Right cardiac atrium (tissue), 5 donors: ENCODE measurements around the gene FIGNL1. TPM values are rescaled to one million over a fixed set of nuclear protein-coding genes. Genes with fewer than 3 reads are reported as not detected.

Experiments
- ATAC-seq, 2 donors: fragments of 200-7000 bp; cut with Tn5 transposase; one replicate each; pipeline versions ENCODE4 v1.8.0 to v1.9.1; 2020; ENCODE audit warnings: moderate library complexity in 2 of 2, mild to moderate bottlenecking in 1 of 2
- DNase-seq, 3 donors: peaks; one replicate each; pipeline ENCODE4 v3.0.0-alpha.2; 2020
- H3K27ac ChIP-seq: one replicate; pipeline ENCODE4 v1.5.1; 2013; ENCODE audit warnings: mild to moderate bottlenecking, low read length, control low read depth, moderate library complexity
- H3K27me3 ChIP-seq: one replicate; pipeline ENCODE4 v1.6.1; 2013; ENCODE audit not compliant: control insufficient read depth, insufficient read depth
- H3K4me1 ChIP-seq: one replicate; pipeline ENCODE4 v1.6.1; 2013; ENCODE audit warnings: low read length; ENCODE audit not compliant: control insufficient read depth, insufficient read depth
- H3K4me3 ChIP-seq: one replicate; pipeline ENCODE4 v1.5.1; 2013; ENCODE audit warnings: low read length, control low read depth
- H3K9me3 ChIP-seq: one replicate; pipeline ENCODE4 v1.6.1; 2013; ENCODE audit warnings: low read length; ENCODE audit not compliant: control insufficient read depth
- WGBS: extraction: QIAGEN DNeasy Blood & Tissue Kit; methylation state at CpG from one replicate; pipeline ENCODE4 v1.1.7; 2013; 5-methylcytosine and 5-hydroxymethylcytosine counted together
- intact Hi-C, 4 donors: fragments of 100-400 bp; cut with DNase I; formaldehyde crosslinking; loops; one replicate each; pipeline versions ENCODE4 v1.11.0 to v1.14.0; 2022 to 2023
- polyA plus RNA-seq: library from polyadenylated mRNA; stranded (reverse); fragments of 200-250 nt; gene quantifications from one replicate; pipeline ENCODE4 v1.2.3, GENCODE V29; 2013
- total RNA-seq, 4 donors: library from RNA; stranded (reverse); fragmentation: NEBNext Ultra II Directional; extraction: Animal tissue kit (Norgen Biotek cat#: 25700); gene quantifications; one replicate each; pipeline ENCODE4 v1.2.1, GENCODE V29; 2021
- donor health status: healthy with polysubstance abuse.
- donor health status: DM: no; HTN: yes; CAD: no.
- donor health status: DM: no; HTN: no; CAD: no.
- donor health status: DM: no; HTN: yes; CAD: no; lungs with severe emphysema.
- donor health status: DM: yes; HTN: yes; CAD: no.

Gene FIGNL1
- total and polyA plus RNA-seq, 5 donors = 3.4 to 5.7 (median 4.6) TPM

GRCh38 chr7:50412973-50413372 lies 37.2 kb downstream of the FIGNL1 start:
- no peak for DNase-seq
- 65% methylated on average over 4 of the region's 4 CpGs for WGBS
- no peaks in the 10 kb centered on the region for H3K4me1 ChIP-seq
- intact Hi-C loops = loop anchor here in 1 of 4 donors (10.0 kb wide), 1 partner anchor 208 kb away; no protein-coding TSS in a partner anchor
- no peak for ATAC-seq
- no peak overlapping the region for H3K4me3 ChIP-seq
- no peaks in the 10 kb centered on the region for H3K9me3 ChIP-seq
- no peaks in the 10 kb centered on the region for H3K27me3 ChIP-seq
- no peak overlapping the region for H3K27ac ChIP-seq

- no peak overlapping the region for H3K27ac ChIP-seq
- H3K27me3 ChIP-seq = no peaks in the 10 kb centered on the region
- no peaks in the 10 kb centered on the region for H3K4me1 ChIP-seq
- ATAC-seq = no peak
- intact Hi-C loops = loop anchor here in 1 of 4 donors (10.0 kb wide), 1 partner anchor 207 kb away; no protein-coding TSS in a partner anchor
- 82% methylated on average over 6 of the region's 6 CpGs for WGBS
- no peak overlapping the region for H3K4me3 ChIP-seq
- no peaks in the 10 kb centered on the region for H3K9me3 ChIP-seq
- no peak for DNase-seq
These were observed 38.8 kb downstream of the FIGNL1 start for GRCh38 chr7:50411332-50411731.

GRCh38 chr7:50409856-50410745 lies 40.0 kb downstream of the FIGNL1 start:
- no peak overlapping the region for H3K4me3 ChIP-seq
- no peak for DNase-seq
- H3K27me3 ChIP-seq = no peaks in the 10 kb centered on the region
- intact Hi-C loops = loop anchor here in 1 of 4 donors (10.0 kb wide), 1 partner anchor 205 kb away; no protein-coding TSS in a partner anchor
- no peak for ATAC-seq
- H3K9me3 ChIP-seq = no peaks in the 10 kb centered on the region
- H3K27ac ChIP-seq = no peak overlapping the region
- 81% methylated on average over 17 of the region's 17 CpGs for WGBS
- H3K4me1 ChIP-seq = no peaks in the 10 kb centered on the region

- Histone ChIP-seq H3K4me3 (no peak overlapping the region), H3K27me3 (no peaks in the 10 kb centered on the region), H3K4me1 (no peaks in the 10 kb centered on the region), H3K27ac (no peak overlapping the region), H3K9me3 (no peaks in the 10 kb centered on the region)
- WGBS = 51% methylated on average over 5 of the region's 5 CpGs
- DNase-seq (no peak), ATAC-seq (no peak)
- intact Hi-C loops = no loop called here
These were observed 43.2 kb downstream of the FIGNL1 start for GRCh38 chr7:50406935-50407334.

- no peak overlapping the region for H3K4me3 ChIP-seq
- no peaks in the 10 kb centered on the region for H3K27me3 ChIP-seq
- 79% methylated on average over 7 of the region's 7 CpGs for WGBS
- intact Hi-C loops = no loop called here
- no peak overlapping the region for H3K27ac ChIP-seq
- no peak for ATAC-seq
- H3K4me1 ChIP-seq = no peaks in the 10 kb centered on the region
- H3K9me3 ChIP-seq = no peaks in the 10 kb centered on the region
- no peak for DNase-seq
These were observed 44.9 kb downstream of the FIGNL1 start for GRCh38 chr7:50405221-50405620.

GRCh38 chr7:50404392-50404791 lies 45.8 kb downstream of the FIGNL1 start:
- 73% methylated on average over 7 of the region's 7 CpGs for WGBS
- Histone ChIP-seq H3K4me1 (no peaks in the 10 kb centered on the region), H3K27me3 (no peaks in the 10 kb centered on the region), H3K27ac (no peak overlapping the region), H3K4me3 (no peak overlapping the region), H3K9me3 (no peaks in the 10 kb centered on the region)
- DNase-seq (no peak), ATAC-seq (no peak)
- intact Hi-C loops = no loop called here

GRCh38 chr7:50400114-50400513 lies 50.0 kb downstream of the FIGNL1 start:
- Histone ChIP-seq H3K4me1 (no peaks in the 10 kb centered on the region), H3K27ac (no peak overlapping the region), H3K9me3 (no peaks in the 10 kb centered on the region), H3K4me3 (no peak overlapping the region), H3K27me3 (no peaks in the 10 kb centered on the region)
- ATAC-seq (no peak), DNase-seq (no peak)
- whole genome bisulfite sequencing = 15% methylated on average over 41 of the region's 41 CpGs
- intact Hi-C loops = no loop called here

- 53% methylated on average over 21 of the region's 21 CpGs for WGBS
- ATAC-seq (no peak), DNase-seq (no peak)
- H3K27me3 ChIP-seq = no peaks in the 10 kb centered on the region
- no peaks in the 10 kb centered on the region for H3K4me1 ChIP-seq
- no peak overlapping the region for H3K27ac ChIP-seq
- no peaks in the 10 kb centered on the region for H3K9me3 ChIP-seq
- intact Hi-C loops = no loop called here
- no peak overlapping the region for H3K4me3 ChIP-seq
These were observed 50.5 kb downstream of the FIGNL1 start for GRCh38 chr7:50399635-50400034.

- no peak overlapping the region for H3K27ac ChIP-seq
- H3K27me3 ChIP-seq = no peaks in the 10 kb centered on the region
- no peak for DNase-seq
- no peaks in the 10 kb centered on the region for H3K4me1 ChIP-seq
- H3K4me3 ChIP-seq = no peak overlapping the region
- no peaks in the 10 kb centered on the region for H3K9me3 ChIP-seq
- ATAC-seq = no peak
- 92% methylated on average over 1 of the region's 1 CpG for WGBS
- intact Hi-C loops = no loop called here
These were observed 50.9 kb downstream of the FIGNL1 start for GRCh38 chr7:50399206-50399605.

- H3K27me3 ChIP-seq = no peaks in the 10 kb centered on the region
- 84% methylated on average over 1 of the region's 1 CpG for WGBS
- no peak overlapping the region for H3K27ac ChIP-seq
- H3K9me3 ChIP-seq = no peaks in the 10 kb centered on the region
- no peak overlapping the region for H3K4me3 ChIP-seq
- intact Hi-C loops = no loop called here
- ATAC-seq (no peak), DNase-seq (no peak)
- no peaks in the 10 kb centered on the region for H3K4me1 ChIP-seq
These were observed 52.2 kb downstream of the FIGNL1 start for GRCh38 chr7:50397971-50398324.

GRCh38 chr7:50397320-50397970 lies 52.7 kb downstream of the FIGNL1 start:
- Histone ChIP-seq H3K9me3 (no peaks in the 10 kb centered on the region), H3K4me3 (no peak overlapping the region), H3K27me3 (no peaks in the 10 kb centered on the region), H3K4me1 (no peaks in the 10 kb centered on the region), H3K27ac (no peak overlapping the region)
- intact Hi-C loops = no loop called here
- 80% methylated on average over 2 of the region's 2 CpGs for WGBS
- DNase-seq = no peak
- no peak for ATAC-seq
